Measurements from ENCODE around the gene CLMN. TPM values are rescaled to one million over a fixed set of nuclear protein-coding genes. Genes with fewer than 3 reads are reported as not detected.

Gene CLMN
- total RNA-seq, 1 experiment from 2014 or later: 8.6 TPM

DNA sequence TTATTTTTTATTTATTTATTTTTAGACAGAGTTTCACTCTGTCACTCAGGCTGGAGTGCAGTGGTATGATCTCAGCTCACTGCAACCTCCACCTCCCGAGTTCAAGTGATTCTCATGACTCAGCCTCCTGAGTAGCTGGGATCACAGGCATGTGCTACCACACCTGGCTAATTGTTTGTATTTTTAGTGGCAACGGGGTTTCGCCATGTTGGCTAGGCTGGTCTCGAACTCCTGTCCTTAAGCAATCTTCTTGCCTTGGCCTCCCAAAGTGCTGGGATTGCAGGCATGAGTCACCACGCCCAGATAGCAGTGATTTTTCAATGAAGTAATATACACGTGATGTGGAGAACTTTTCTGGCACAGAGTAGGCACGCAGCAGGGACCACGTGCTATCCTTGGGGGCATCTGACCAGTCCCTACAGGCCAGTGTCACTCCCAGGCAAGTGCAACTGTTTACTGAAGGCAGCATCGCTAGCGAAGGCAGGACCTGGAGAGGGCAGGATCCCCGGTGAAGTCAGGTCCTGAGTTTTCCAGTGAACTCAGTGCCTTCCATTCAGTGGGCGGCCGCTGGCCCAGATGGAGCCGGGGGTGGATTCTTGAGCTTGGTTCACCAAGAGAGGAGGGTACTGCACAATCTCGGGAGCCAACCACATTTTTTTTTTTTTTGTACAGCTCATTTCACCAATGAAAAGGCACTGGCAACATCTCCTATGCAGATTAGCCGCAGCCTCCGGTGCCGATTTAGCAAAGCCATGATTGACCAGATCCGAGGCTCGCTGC lies 11.1 kb upstream of the CLMN start:
- intact Hi-C loops (cut with micrococcal nuclease; ENCODE audit: unreplicated experiment): no loop called here
- DNase-seq (ENCODE audit: low spot score): no peak
- Histone ChIP-seq H3K27me3 (replicated peaks; ENCODE audit: insufficient read depth, low read depth, low read length, poor library complexity) (no peaks in the 10 kb centered on the region), H3K4me3 (ENCODE audit: low read depth, low read length, poor library complexity, severe bottlenecking) (no peak overlapping the region), H3K9me3 (ENCODE audit: low read depth, low read length, poor library complexity, severe bottlenecking) (no peaks in the 10 kb centered on the region), H3K4me1 (ENCODE audit: insufficient read depth, low read length, poor library complexity, severe bottlenecking) (no peaks in the 10 kb centered on the region), H3K27ac (ENCODE audit: low read depth, low read length, poor library complexity, severe bottlenecking) (no peak overlapping the region), H3K36me3 (ENCODE audit: insufficient read depth, low read length, poor library complexity, severe bottlenecking) (no peaks in the 10 kb centered on the region)
- POLR2A ChIA-PET (ENCODE audit: low non-redundant PET): no interaction called here
- no peak for TF ChIP-seq EZH2 (IDR thresholded peaks at IDR 0.05; ENCODE audit: borderline replicate concordance, low read depth, low read length, poor library complexity, severe bottlenecking)
- TF ChIP-seq, protein P1, sequence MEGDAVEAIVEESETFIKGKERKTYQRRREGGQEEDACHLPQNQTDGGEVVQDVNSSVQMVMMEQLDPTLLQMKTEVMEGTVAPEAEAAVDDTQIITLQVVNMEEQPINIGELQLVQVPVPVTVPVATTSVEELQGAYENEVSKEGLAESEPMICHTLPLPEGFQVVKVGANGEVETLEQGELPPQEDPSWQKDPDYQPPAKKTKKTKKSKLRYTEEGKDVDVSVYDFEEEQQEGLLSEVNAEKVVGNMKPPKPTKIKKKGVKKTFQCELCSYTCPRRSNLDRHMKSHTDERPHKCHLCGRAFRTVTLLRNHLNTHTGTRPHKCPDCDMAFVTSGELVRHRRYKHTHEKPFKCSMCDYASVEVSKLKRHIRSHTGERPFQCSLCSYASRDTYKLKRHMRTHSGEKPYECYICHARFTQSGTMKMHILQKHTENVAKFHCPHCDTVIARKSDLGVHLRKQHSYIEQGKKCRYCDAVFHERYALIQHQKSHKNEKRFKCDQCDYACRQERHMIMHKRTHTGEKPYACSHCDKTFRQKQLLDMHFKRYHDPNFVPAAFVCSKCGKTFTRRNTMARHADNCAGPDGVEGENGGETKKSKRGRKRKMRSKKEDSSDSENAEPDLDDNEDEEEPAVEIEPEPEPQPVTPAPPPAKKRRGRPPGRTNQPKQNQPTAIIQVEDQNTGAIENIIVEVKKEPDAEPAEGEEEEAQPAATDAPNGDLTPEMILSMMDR (conservative IDR thresholded peaks at IDR 0.05; ENCODE audit: low read depth, low read length): no peak
- CTCF ChIA-PET: no interaction called here
- BruUV-seq (replicated peaks): no TSS peak

DNA sequence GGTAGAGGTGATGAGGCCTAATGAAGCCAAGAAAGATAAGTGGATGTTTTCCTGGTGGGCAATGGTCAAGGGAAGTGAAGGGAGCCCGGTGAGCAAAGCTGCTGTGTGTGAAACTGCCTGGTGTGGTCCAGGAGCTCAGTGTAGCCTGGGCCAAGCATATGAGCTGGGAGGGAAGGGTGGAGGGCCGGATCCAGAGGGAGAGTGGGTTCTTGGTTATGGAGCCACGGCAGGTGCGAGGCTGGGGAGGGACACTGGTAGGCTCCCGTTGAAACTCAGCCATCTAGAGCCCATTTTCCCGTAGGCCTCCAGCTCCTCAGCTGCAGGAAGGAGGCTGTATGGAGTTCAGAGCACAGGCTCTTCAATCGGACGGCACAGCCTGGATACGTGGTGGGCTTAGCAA lies 10.2 kb upstream of the CLMN start:
- Histone ChIP-seq H3K36me3 (ENCODE audit: insufficient read depth, low read length, poor library complexity, severe bottlenecking) (no peaks in the 10 kb centered on the region), H3K27ac (ENCODE audit: low read depth, low read length, poor library complexity, severe bottlenecking) (no peak overlapping the region), H3K4me1 (ENCODE audit: insufficient read depth, low read length, poor library complexity, severe bottlenecking) (no peaks in the 10 kb centered on the region), H3K4me3 (ENCODE audit: low read depth, low read length, poor library complexity, severe bottlenecking) (no peak overlapping the region), H3K27me3 (replicated peaks; ENCODE audit: insufficient read depth, low read depth, low read length, poor library complexity) (no peaks in the 10 kb centered on the region), H3K9me3 (ENCODE audit: low read depth, low read length, poor library complexity, severe bottlenecking) (no peaks in the 10 kb centered on the region)
- POLR2A ChIA-PET (ENCODE audit: low non-redundant PET): no interaction called here
- TF ChIP-seq EZH2 (IDR thresholded peaks at IDR 0.05; ENCODE audit: borderline replicate concordance, low read depth, low read length, poor library complexity, severe bottlenecking): no peak
- TF ChIP-seq, protein P1 (conservative IDR thresholded peaks at IDR 0.05; ENCODE audit: low read depth, low read length): no peak
- CTCF ChIA-PET: no interaction called here
- DNase-seq (ENCODE audit: low spot score): no peak
- no TSS peak for BruUV-seq (replicated peaks)
- intact Hi-C loops (cut with micrococcal nuclease; ENCODE audit: unreplicated experiment): no loop called here

DNA sequence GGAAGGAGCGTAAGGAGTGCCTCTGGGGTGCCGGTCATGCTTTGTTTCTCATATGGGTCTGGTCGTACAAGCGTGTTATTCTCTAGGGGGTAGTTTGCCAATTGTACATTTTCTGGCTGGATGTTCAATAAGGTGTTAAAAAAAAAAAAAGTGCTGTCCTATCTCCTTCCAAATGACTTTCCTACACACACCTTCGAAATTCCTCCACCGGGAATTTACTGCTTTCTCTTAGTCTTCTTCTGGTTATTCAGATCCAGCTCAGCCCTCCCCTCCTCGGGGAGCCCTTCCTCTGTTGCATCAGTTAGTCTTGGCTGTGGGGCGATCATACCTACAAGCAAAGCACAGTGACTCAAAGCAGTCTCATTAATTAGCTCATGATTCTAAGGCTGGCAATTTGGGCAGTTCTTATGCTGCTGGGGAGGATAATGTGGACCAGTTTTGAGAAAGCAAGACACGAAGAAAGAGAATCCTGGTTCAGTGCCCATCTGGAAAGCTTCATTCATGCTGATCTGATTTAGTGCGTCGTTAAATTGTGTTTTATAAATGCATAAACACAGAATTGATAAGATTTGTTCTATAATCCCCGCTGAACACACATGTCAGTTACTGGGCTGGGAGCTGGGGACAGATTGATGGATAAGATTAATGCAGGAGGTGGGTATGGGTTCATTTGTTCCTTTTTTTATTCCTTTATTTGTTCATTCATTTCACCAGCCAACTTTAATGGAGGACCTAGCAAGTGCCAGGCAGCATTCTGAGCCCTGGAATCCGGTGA lies 9.2 kb upstream of the CLMN start:
- Histone ChIP-seq H3K4me1 (ENCODE audit: insufficient read depth, low read length, poor library complexity, severe bottlenecking) (no peaks in the 10 kb centered on the region), H3K9me3 (ENCODE audit: low read depth, low read length, poor library complexity, severe bottlenecking) (no peaks in the 10 kb centered on the region), H3K27me3 (replicated peaks; ENCODE audit: insufficient read depth, low read depth, low read length, poor library complexity) (no peaks in the 10 kb centered on the region), H3K27ac (ENCODE audit: low read depth, low read length, poor library complexity, severe bottlenecking) (no peak overlapping the region), H3K4me3 (ENCODE audit: low read depth, low read length, poor library complexity, severe bottlenecking) (no peak overlapping the region), H3K36me3 (ENCODE audit: insufficient read depth, low read length, poor library complexity, severe bottlenecking) (no peaks in the 10 kb centered on the region)
- no TSS peak for BruUV-seq (replicated peaks)
- ChIA-PET CTCF (no interaction called here), POLR2A (ENCODE audit: low non-redundant PET) (no interaction called here)
- no peak for TF ChIP-seq EZH2 (IDR thresholded peaks at IDR 0.05; ENCODE audit: borderline replicate concordance, low read depth, low read length, poor library complexity, severe bottlenecking)
- TF ChIP-seq, protein P1 (conservative IDR thresholded peaks at IDR 0.05; ENCODE audit: low read depth, low read length): no peak
- DNase-seq (ENCODE audit: low spot score): no peak
- intact Hi-C loops (cut with micrococcal nuclease; ENCODE audit: unreplicated experiment): no loop called here
